Kidney glomerular epithelial cell (primary cell): ENCODE results near the gene SIGLEC15.
"Not testable (repeated sequence)": the region's sequence is repeated elsewhere in the genome, so short reads cannot be mapped to it uniquely, and the experiment has no call there.

Source experiments
- DNase-seq: peaks from one replicate; lab custom pipeline; 2025; lab: John Stamatoyannopoulos, UW

Gene SIGLEC15

GRCh38 chr18:45844938-45845337 is 19.5 kb downstream of the SIGLEC15 start:
- DNase-seq = no peak

DNA sequence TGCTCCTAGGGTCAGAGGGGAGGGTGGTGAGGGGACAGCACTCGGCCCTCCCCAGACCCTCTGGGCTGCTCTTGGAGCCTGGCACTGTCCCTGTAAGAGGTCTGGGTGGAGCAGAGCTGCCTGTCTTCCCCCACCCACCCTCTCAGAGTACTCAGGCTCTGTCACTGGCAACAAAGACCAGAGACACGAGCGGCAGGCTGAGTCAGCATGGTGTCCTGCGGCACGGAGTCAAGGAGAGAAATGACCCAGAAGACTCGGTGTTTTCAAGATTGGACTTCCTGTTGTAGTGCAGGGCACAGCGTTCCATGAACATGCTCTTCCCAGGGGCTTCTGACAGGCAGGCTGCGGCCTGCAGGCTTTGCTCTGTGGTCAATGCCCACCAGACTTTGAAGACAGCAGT is 19.9 kb downstream of the SIGLEC15 start:
- no peak for DNase-seq

DNA sequence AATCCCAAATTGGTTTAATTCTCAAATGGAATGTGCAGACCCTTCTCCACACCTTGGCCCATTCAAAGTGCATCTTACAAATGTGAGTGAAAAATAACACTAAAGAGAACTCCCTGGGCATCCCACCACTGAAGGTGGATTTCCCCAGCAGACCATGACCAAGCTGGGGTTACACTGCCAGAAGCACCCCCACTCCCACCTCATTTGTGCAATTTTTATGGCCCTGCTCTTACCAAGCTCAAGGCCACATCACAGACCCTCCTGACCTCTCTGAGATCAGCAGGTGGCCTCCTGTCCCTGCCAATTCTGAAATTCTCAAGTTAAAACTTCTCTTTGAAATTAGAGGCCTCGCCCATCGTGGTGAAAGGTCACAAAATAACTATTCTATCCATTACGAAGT is 21.6 kb downstream of the SIGLEC15 start:
- DNase-seq = no peak

- not testable (repeated sequence) for DNase-seq
These were observed 23.2 kb downstream of the SIGLEC15 start for GRCh38 chr18:45848643-45849042.

- DNase-seq = no peak
These were observed 24.1 kb downstream of the SIGLEC15 start for GRCh38 chr18:45849529-45849928.

GRCh38 chr18:45850021-45850420 is 24.5 kb downstream of the SIGLEC15 start:
- DNase-seq = peak; percentile 62

- DNase-seq = no peak
These were observed 25.9 kb downstream of the SIGLEC15 start for GRCh38 chr18:45851161-45851925.

- no peak for DNase-seq
These were observed 27.2 kb downstream of the SIGLEC15 start for GRCh38 chr18:45852631-45853030.

GRCh38 chr18:45854036-45854586 is 28.6 kb downstream of the SIGLEC15 start:
- no peak for DNase-seq

GRCh38 chr18:45856531-45856930 is 31.1 kb downstream of the SIGLEC15 start:
- no peak for DNase-seq

- DNase-seq = no peak
These were observed 33.9 kb downstream of the SIGLEC15 start for GRCh38 chr18:45859334-45859733.

DNA sequence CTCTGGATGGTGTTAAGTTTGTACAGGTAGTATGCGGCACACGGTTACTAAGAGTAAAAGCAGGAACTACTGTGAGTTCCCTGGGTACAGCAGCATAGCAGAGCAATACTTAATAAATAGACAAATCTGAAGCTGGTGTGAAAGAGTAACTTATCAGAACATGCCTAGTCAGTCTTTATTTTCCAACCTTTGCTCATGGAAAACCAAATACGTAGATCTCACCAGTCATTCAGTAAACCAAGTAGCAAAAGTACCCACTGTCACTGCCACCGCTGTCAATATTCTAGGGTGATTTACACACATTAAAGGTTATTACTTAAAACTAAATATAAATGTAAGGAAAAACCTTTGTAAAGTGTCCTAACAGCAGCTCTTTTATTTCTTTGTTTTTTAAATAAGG is 35.0 kb downstream of the SIGLEC15 start:
- DNase-seq = no peak

GRCh38 chr18:45860971-45861370 is 35.5 kb downstream of the SIGLEC15 start:
- DNase-seq = no peak

GRCh38 chr18:45861926-45862325 is 36.5 kb downstream of the SIGLEC15 start:
- DNase-seq = no peak

GRCh38 chr18:45863469-45863868 is 38.0 kb downstream of the SIGLEC15 start:
- DNase-seq = no peak

DNA sequence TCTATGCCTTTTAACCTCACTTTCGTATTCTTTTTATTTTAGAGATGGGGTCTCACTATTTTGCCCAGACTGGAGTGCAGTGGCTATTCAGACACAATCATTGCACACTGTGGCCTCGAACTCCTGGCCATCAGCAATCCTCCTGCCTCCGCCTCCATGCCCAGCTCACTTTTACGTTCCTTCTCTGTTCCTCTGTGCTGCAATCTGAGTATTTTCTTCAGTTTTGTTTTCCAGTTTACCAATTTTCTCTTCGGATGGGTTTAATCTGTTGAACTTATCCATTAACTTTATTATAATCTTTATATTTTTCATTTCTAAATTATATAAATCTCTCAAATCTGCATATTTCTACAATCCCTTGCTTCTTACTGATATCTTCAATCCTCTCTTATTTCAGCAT is 38.6 kb downstream of the SIGLEC15 start:
- no peak for DNase-seq

- DNase-seq = no peak
These were observed 40.0 kb downstream of the SIGLEC15 start for GRCh38 chr18:45865466-45865865.

DNA sequence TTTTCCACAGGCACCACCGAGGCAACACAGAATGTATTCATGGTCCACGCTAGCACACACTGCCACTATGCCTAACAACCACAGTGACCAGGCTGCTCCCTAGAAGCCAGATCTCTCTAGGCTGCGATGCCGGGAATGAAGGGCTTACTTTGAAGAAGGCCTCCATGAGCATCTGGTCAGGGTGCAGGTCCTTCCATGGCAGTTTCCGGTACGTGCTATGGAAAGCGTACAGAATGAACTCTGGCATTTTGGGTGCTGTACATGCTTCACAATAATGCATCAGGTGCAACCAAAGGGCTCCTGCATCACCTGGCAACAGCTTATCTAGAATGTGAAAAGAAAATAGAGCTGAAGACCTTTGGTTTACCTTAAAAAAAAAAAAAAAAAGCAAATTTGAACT is 44.9 kb downstream of the SIGLEC15 start:
- no peak for DNase-seq

DNA sequence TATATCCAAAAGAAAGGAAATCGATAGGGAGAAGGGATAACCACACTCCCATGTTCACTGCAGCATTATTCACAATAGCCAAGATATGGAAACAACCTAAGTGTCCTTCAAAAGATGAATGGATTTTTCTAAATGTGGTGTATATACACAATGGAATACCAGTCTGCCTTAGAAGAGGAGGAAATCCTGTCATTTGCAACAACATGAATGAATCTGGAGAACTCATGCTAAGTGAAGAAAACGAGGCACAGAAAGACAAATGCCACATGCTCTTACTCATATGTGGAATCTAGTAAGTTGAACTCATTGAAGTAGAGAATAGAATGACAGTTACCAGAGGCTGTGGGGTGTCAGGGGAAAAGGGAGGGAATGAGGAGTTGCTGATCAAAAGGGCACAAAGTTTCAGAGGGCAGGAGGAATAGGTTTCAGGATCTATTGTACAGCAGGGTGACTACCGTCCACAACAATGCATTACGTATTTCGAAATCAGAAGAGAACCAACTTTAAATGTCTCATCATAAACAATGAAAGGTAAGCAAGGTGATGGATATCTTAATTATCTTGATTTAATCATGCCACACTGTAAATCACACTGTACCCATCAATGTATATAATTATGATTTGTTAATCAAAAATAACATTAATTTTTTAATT is 46.1 kb downstream of the SIGLEC15 start:
- no peak for DNase-seq

- DNase-seq = no peak
These were observed 49.2 kb downstream of the SIGLEC15 start for GRCh38 chr18:45874491-45875184.

DNA sequence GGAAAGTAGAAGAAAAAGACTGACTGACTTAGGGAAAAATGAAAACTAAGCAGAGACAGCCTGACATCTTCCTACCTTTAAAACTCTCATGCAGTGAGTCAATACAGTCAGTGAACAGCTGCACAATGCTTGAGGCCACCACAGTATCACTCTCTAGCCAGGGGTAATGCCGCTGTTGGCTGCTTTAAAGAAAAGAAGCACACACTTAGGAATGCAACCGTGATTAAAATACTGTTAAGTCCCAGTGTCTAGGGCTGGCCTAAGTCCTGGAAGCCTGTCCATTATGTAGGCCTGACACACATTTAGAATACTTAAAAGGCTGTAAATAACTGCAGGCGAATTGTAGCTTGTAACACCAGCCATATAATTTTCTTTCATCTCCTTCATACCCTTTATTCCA is 50.7 kb downstream of the SIGLEC15 start:
- DNase-seq = no peak

- DNase-seq = no peak
These were observed 51.9 kb downstream of the SIGLEC15 start for GRCh38 chr18:45877403-45877802.
